GM21723 (cell line): Measurements from ENCODE around the gene QPCTL.

ENCODE experiments used
- ATAC-seq: cut with Tn5 transposase; IDR thresholded peaks from one replicate; pipeline ENCODE4 v1.9.1; 2021; ENCODE audit warnings: mild to moderate bottlenecking, moderate library complexity; ENCODE audit not compliant: unreplicated experiment

The QPCTL gene

GRCh38 chr19:45692187-45693105 lies at the start of gene QPCTL:
Gene QPCTL (plus strand): TSS chr19:45692666. CDS start chr19:45692704, 38 bp downstream.
- peak; percentile 82 for ATAC-seq

GRCh38 chr19:45643024-45643926 lies 49.2 kb upstream of the QPCTL start:
- ATAC-seq = peak; percentile 32

- ATAC-seq = no peak
These were observed 48.3 kb upstream of the QPCTL start for GRCh38 chr19:45643927-45644771.

GRCh38 chr19:45645068-45645630 lies 47.3 kb upstream of the QPCTL start:
- no peak for ATAC-seq

GRCh38 chr19:45645631-45646344 lies 46.7 kb upstream of the QPCTL start:
- ATAC-seq = no peak

- no peak for ATAC-seq
These were observed 46.1 kb upstream of the QPCTL start for GRCh38 chr19:45646345-45646698.

- ATAC-seq = no peak
These were observed 41.7 kb upstream of the QPCTL start for GRCh38 chr19:45650722-45651121.

GRCh38 chr19:45653634-45654033 lies 38.8 kb upstream of the QPCTL start:
- no peak for ATAC-seq

GRCh38 chr19:45655073-45655472 lies 37.4 kb upstream of the QPCTL start:
- ATAC-seq = no peak

GRCh38 chr19:45657520-45658167 lies 34.8 kb upstream of the QPCTL start:
- ATAC-seq = no peak

GRCh38 chr19:45659096-45659729 lies 33.3 kb upstream of the QPCTL start:
- no peak for ATAC-seq

GRCh38 chr19:45660636-45661035 lies 31.8 kb upstream of the QPCTL start:
- ATAC-seq = no peak

GRCh38 chr19:45663800-45664199 lies 28.7 kb upstream of the QPCTL start:
- ATAC-seq = no peak

GRCh38 chr19:45664575-45664974 lies 27.9 kb upstream of the QPCTL start:
- ATAC-seq = no peak

GRCh38 chr19:45667620-45668341 lies 24.7 kb upstream of the QPCTL start, which contains the start of gene GIPR:
Gene GIPR (plus strand): TSS chr19:45668221. CDS start chr19:45669521, 1,300 bp downstream.
- no peak for ATAC-seq

GRCh38 chr19:45668342-45668871 lies 24.1 kb upstream of the QPCTL start:
- ATAC-seq = no peak

GRCh38 chr19:45670670-45671453 lies 21.6 kb upstream of the QPCTL start:
- ATAC-seq = peak; percentile 43
